Karpas-422 (cell line): ENCODE measurements around the gene ADORA1. TPM values are rescaled to one million over a fixed set of nuclear protein-coding genes. Genes with fewer than 3 reads are reported as not detected.

Source experiments
- DNase-seq: peaks from one replicate; pipeline ENCODE4 v3.0.0-alpha.2; 2015
- H2AFZ ChIP-seq: fragments of 200-600 bp; sonication (generic); 2 replicates; pipeline ENCODE4 v1.6.1; 2014; ENCODE audit warnings: antibody characterized with exemption, low read length, mixed read lengths
- H3K27ac ChIP-seq: fragments of 200-600 bp; sonication (generic); 2 replicates; pipeline ENCODE4 v1.5.1; 2014; ENCODE audit warnings: mild to moderate bottlenecking, low read length, moderate library complexity
- H3K27me3 ChIP-seq: fragments of 200-600 bp; sonication (generic); 2 replicates; pipeline ENCODE4 v1.6.1; 2014; ENCODE audit warnings: low read length, mixed read lengths
- H3K36me3 ChIP-seq: fragments of 200-600 bp; sonication (generic); 2 replicates; pipeline ENCODE4 v1.6.1; 2014; ENCODE audit warnings: low read length, mixed read lengths; ENCODE audit not compliant: insufficient read depth
- H3K4me1 ChIP-seq: fragments of 200-600 bp; sonication (generic); 2 replicates; pipeline ENCODE4 v1.6.1; 2014; ENCODE audit warnings: mild to moderate bottlenecking, low read length, mixed read lengths
- H3K4me2 ChIP-seq: fragments of 200-600 bp; sonication (generic); 2 replicates; pipeline ENCODE4 v1.6.1; 2014; ENCODE audit warnings: low read length, low read depth, mild to moderate bottlenecking; ENCODE audit not compliant: poor library complexity, severe bottlenecking
- H3K4me3 ChIP-seq: fragments of 200-600 bp; sonication (generic); 2 replicates; pipeline ENCODE4 v1.5.1; 2014; ENCODE audit warnings: mild to moderate bottlenecking, antibody characterized with exemption, low read length, mixed read lengths
- H3K79me2 ChIP-seq: fragments of 200-600 bp; sonication (generic); 2 replicates; pipeline ENCODE4 v1.6.1; 2014; ENCODE audit warnings: mild to moderate bottlenecking, low read length, mixed read lengths
- H3K9ac ChIP-seq: fragments of 200-600 bp; sonication (generic); 2 replicates; pipeline ENCODE4 v1.6.0; 2014; ENCODE audit warnings: low read length
- H3K9me2 ChIP-seq: fragments of 200-600 bp; sonication (generic), shearing (Covaris generic); replicated peaks from 2 replicates; pipeline ENCODE4 v1.6.0; 2014; ENCODE audit warnings: mild to moderate bottlenecking, low read length, moderate library complexity; ENCODE audit not compliant: insufficient read depth
- H3K9me3 ChIP-seq: fragments of 300-700, 200-600 bp; sonication (generic); 2 replicates; pipeline ENCODE4 v1.6.1; 2014; ENCODE audit warnings: low read length, mixed read lengths
- H4K20me1 ChIP-seq: fragments of 200-600 bp; sonication (generic); 2 replicates; pipeline ENCODE4 v1.6.1; 2014; ENCODE audit warnings: mild to moderate bottlenecking, antibody characterized with exemption, low read length, low read depth; ENCODE audit not compliant: insufficient read depth
- total RNA-seq: library from RNA; depleted of rRNA; stranded (reverse); fragments of >200 nt; shearing (Covaris generic); gene quantifications from 2 replicates; pipeline ENCODE4 v1.2.3, GENCODE V29; 2014; ENCODE audit warnings: low replicate concordance

ADORA1 gene
- total RNA-seq, 1 experiment from 2014 or later, result not detected

DNA sequence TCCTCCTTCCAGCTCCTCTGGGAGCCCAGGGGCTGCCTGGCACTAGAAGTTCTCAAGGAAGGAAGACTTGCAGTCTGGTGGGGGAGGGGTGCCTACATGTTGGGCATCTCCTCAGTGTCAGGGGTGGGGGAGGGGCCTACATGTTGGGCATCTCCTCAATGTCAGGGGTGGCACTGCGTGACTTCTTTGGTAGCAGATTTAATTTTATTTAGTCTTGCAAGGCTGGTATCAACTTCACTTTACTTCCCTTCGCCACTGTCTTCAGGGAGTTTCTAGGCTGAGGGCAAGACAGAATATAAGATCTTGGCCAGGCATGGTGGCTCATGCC, 18.5 kb downstream of the ADORA1 start:
- Histone ChIP-seq H3K36me3 (no peaks in the 10 kb centered on the region), H3K9ac (no peak overlapping the region), H3K4me1 (peaks cover 4% of the 10 kb centered on the region), H3K9me3 (no peaks in the 10 kb centered on the region), H3K27ac (no peak overlapping the region), H3K79me2 (no peaks in the 10 kb centered on the region), H3K9me2 (no peaks in the 10 kb centered on the region), H4K20me1 (no peaks in the 10 kb centered on the region), H3K4me2 (no peak overlapping the region), H3K27me3 (no peaks in the 10 kb centered on the region; the same call in 1 of the 2 replicates), H2AFZ (no peak overlapping the region), H3K4me3 (no peak overlapping the region)
- DNase-seq, result no peak

GRCh38 chr1:203146537-203146936, 19.0 kb downstream of the ADORA1 start:
- H3K79me2 ChIP-seq, result no peaks in the 10 kb centered on the region
- no peaks in the 10 kb centered on the region for H3K36me3 ChIP-seq
- no peaks in the 10 kb centered on the region; the same call in 1 of the 2 replicates for H3K27me3 ChIP-seq
- H3K9me3 ChIP-seq, result no peaks in the 10 kb centered on the region
- no peaks in the 10 kb centered on the region for H3K9me2 ChIP-seq
- H4K20me1 ChIP-seq, result no peaks in the 10 kb centered on the region
- no peak overlapping the region for H2AFZ ChIP-seq
- H3K4me3 ChIP-seq, result no peak overlapping the region
- no peak for DNase-seq
- no peak overlapping the region for H3K9ac ChIP-seq
- no peak overlapping the region for H3K27ac ChIP-seq
- no peak overlapping the region for H3K4me2 ChIP-seq
- peaks cover 4% of the 10 kb centered on the region for H3K4me1 ChIP-seq

DNA sequence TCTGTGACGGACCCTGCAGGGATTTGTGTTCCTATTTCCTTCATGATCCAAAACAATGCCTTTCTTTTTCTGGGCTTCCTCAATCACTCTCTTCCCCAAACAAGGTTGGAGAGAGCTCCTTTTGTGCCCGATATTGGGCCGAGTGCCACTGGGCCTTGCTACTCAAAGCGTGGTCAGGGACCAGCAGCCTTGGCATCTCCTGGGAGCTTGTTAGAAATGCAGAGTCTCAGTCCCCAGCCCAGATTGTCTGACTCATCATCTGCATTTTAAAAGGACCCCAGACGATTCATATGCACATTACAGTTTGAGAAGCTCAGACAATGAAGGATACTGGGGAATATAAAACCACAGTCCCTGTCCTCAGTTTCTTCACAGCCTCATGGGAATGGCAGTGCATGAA, 19.9 kb downstream of the ADORA1 start:
- H2AFZ ChIP-seq, result no peak overlapping the region
- no peaks in the 10 kb centered on the region for H3K36me3 ChIP-seq
- DNase-seq, result no peak
- H3K9me2 ChIP-seq, result no peaks in the 10 kb centered on the region
- H3K9me3 ChIP-seq, result no peaks in the 10 kb centered on the region
- H3K4me2 ChIP-seq, result no peak overlapping the region
- H3K79me2 ChIP-seq, result no peaks in the 10 kb centered on the region
- peaks cover 4% of the 10 kb centered on the region for H3K4me1 ChIP-seq
- no peaks in the 10 kb centered on the region for H4K20me1 ChIP-seq
- no peak overlapping the region for H3K4me3 ChIP-seq
- no peak overlapping the region for H3K9ac ChIP-seq
- no peaks in the 10 kb centered on the region; the same call in 1 of the 2 replicates for H3K27me3 ChIP-seq
- H3K27ac ChIP-seq, result no peak overlapping the region

- Histone ChIP-seq H3K9me2 (no peaks in the 10 kb centered on the region), H4K20me1 (no peaks in the 10 kb centered on the region), H3K9me3 (no peaks in the 10 kb centered on the region), H3K9ac (no peak overlapping the region), H3K27ac (no peak overlapping the region), H3K4me1 (no peaks in the 10 kb centered on the region), H3K36me3 (no peaks in the 10 kb centered on the region), H3K4me3 (no peak overlapping the region), H3K27me3 (no peaks in the 10 kb centered on the region; the same call in 1 of the 2 replicates), H2AFZ (no peak overlapping the region), H3K4me2 (no peak overlapping the region), H3K79me2 (no peaks in the 10 kb centered on the region)
- DNase-seq, result peak; percentile 61
These were observed 20.6 kb downstream of the ADORA1 start for GRCh38 chr1:203148127-203148526.

DNA sequence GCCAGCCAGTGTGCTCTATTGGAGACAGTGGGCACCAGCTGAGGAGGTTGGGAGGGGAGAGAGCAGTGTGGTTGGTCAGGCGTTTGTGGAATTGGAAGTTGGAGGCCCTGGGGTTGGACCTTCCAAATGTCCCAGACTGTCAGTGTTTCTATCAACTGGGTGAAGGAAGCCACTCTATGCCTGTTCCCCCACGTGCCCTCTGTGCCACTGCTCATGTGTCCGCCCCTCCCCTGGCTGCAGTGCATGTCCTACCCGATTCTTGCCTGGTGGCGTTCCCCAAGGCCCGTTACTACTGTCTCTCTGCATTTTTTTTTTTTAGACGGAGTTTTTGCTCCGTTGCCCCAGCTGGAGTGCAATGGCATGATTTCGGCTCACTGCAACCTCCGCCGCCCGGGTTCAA, 21.1 kb downstream of the ADORA1 start:
- Histone ChIP-seq H3K9ac (no peak overlapping the region), H3K4me2 (no peak overlapping the region), H4K20me1 (no peaks in the 10 kb centered on the region), H3K4me3 (no peak overlapping the region), H2AFZ (no peak overlapping the region), H3K27ac (no peak overlapping the region), H3K9me2 (no peaks in the 10 kb centered on the region), H3K79me2 (no peaks in the 10 kb centered on the region), H3K9me3 (no peaks in the 10 kb centered on the region), H3K36me3 (no peaks in the 10 kb centered on the region), H3K27me3 (no peaks in the 10 kb centered on the region; the same call in 1 of the 2 replicates), H3K4me1 (no peaks in the 10 kb centered on the region)
- no peak for DNase-seq

DNA sequence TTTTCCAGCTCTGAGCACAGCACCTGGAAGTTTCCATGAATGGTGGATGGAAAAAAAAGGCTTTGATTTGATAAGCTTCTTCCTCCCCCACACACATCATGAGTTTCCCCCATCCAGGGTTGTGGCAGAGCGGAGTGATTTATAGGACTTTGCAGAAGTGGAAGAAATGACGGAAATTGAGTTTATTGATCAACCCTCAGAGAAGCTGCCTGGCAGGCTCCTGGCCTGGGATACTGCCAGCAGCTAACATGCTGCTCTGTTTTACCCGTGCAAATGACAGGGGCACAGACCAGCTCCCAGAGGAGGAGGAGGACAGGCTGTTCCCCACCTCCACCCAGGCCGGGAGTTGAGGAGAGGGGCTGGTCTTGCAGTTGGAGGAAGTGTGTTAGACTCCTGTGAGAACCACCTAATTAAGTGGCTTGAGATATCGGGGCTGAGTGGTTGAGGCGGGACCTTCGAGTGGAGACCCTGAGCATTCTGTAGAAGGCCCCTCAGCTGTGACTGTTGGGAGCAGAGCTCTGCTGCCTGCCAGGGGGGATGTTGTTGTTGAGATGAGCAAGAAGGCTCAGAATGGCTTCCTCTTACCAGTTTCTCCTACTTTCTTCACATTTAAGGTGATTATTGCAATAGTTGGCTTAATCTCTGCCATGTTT, 21.8 kb downstream of the ADORA1 start:
- H4K20me1 ChIP-seq, result no peaks in the 10 kb centered on the region
- no peak overlapping the region for H3K9ac ChIP-seq
- H3K27me3 ChIP-seq, result no peaks in the 10 kb centered on the region; the same call in 1 of the 2 replicates
- H3K9me3 ChIP-seq, result no peaks in the 10 kb centered on the region
- H2AFZ ChIP-seq, result no peak overlapping the region
- no peak overlapping the region for H3K4me3 ChIP-seq
- no peaks in the 10 kb centered on the region for H3K36me3 ChIP-seq
- no peak overlapping the region for H3K4me2 ChIP-seq
- H3K27ac ChIP-seq, result no peak overlapping the region
- H3K4me1 ChIP-seq, result no peaks in the 10 kb centered on the region
- no peaks in the 10 kb centered on the region for H3K79me2 ChIP-seq
- DNase-seq, result no peak
- H3K9me2 ChIP-seq, result no peaks in the 10 kb centered on the region

GRCh38 chr1:203150511-203151297, 23.2 kb downstream of the ADORA1 start:
- Histone ChIP-seq H3K4me1 (no peaks in the 10 kb centered on the region), H3K36me3 (no peaks in the 10 kb centered on the region), H3K27me3 (no peaks in the 10 kb centered on the region; the same call in 1 of the 2 replicates), H3K79me2 (no peaks in the 10 kb centered on the region), H3K4me2 (no peak overlapping the region), H3K9me3 (no peaks in the 10 kb centered on the region), H3K27ac (no peak overlapping the region), H3K9ac (no peak overlapping the region), H2AFZ (no peak overlapping the region), H3K9me2 (no peaks in the 10 kb centered on the region), H3K4me3 (no peak overlapping the region), H4K20me1 (no peaks in the 10 kb centered on the region)
- DNase-seq, result no peak

- no peak overlapping the region for H3K27ac ChIP-seq
- H3K4me1 ChIP-seq, result no peaks in the 10 kb centered on the region
- no peak overlapping the region for H3K4me2 ChIP-seq
- no peaks in the 10 kb centered on the region for H3K36me3 ChIP-seq
- no peaks in the 10 kb centered on the region for H3K9me2 ChIP-seq
- H3K27me3 ChIP-seq, result no peaks in the 10 kb centered on the region; the same call in 1 of the 2 replicates
- no peak overlapping the region for H3K9ac ChIP-seq
- no peak for DNase-seq
- no peak overlapping the region for H3K4me3 ChIP-seq
- no peaks in the 10 kb centered on the region for H4K20me1 ChIP-seq
- no peak overlapping the region for H2AFZ ChIP-seq
- no peaks in the 10 kb centered on the region for H3K79me2 ChIP-seq
- H3K9me3 ChIP-seq, result no peaks in the 10 kb centered on the region
These were observed 24.0 kb downstream of the ADORA1 start for GRCh38 chr1:203151362-203152157.
